ENCODE data around the gene ZSCAN22. TPM values are rescaled to one million over a fixed set of nuclear protein-coding genes. Genes with fewer than 3 reads are reported as not detected.

ZSCAN22 gene
- total and polyA plus RNA-seq, 2 of the 13 experiments (the other 11 are each of a cell fraction or from before 2014, with no cell fraction given) = 2.5 to 3.5 TPM

DNA sequence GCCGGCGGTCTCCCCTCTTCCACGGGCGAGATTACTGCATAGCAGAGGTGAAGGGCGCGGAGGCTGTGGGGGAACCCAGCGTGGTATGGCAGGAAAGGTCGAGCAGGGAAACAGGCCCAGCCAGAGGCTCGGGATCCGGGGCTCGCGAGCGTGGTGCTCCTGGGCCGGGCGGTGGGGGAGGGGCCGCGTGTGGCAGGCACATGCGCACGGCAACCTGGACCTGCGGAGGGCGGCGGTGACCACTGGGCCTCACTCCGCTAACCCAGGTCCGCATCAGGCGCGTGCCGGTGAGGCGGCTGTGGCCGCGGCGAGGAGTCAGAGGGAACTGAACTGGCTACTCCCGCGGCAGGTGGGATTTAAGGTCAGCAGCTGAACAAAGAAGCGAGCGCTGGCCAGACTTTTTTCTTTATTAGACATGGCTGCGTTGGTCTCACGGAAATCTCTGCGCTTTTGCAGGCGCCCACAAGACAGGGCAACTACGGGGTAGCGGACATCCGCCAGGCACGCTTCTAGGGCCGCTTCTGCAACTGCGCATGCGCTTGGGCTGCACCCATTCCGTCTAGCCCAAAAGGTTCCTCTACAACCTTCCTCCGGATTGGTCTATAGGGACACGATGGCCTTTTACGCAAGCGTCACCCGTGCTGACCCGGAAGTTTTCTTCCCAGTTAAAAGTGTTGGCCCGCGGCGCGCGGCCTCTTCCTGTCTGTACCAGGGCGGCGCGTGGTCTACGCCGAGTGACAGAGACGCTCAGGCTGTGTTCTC is 60.0 kb downstream of the ZSCAN22 start, which contains the start of gene RPS5 (continued):
- TF ChIP-seq, protein P1, sequence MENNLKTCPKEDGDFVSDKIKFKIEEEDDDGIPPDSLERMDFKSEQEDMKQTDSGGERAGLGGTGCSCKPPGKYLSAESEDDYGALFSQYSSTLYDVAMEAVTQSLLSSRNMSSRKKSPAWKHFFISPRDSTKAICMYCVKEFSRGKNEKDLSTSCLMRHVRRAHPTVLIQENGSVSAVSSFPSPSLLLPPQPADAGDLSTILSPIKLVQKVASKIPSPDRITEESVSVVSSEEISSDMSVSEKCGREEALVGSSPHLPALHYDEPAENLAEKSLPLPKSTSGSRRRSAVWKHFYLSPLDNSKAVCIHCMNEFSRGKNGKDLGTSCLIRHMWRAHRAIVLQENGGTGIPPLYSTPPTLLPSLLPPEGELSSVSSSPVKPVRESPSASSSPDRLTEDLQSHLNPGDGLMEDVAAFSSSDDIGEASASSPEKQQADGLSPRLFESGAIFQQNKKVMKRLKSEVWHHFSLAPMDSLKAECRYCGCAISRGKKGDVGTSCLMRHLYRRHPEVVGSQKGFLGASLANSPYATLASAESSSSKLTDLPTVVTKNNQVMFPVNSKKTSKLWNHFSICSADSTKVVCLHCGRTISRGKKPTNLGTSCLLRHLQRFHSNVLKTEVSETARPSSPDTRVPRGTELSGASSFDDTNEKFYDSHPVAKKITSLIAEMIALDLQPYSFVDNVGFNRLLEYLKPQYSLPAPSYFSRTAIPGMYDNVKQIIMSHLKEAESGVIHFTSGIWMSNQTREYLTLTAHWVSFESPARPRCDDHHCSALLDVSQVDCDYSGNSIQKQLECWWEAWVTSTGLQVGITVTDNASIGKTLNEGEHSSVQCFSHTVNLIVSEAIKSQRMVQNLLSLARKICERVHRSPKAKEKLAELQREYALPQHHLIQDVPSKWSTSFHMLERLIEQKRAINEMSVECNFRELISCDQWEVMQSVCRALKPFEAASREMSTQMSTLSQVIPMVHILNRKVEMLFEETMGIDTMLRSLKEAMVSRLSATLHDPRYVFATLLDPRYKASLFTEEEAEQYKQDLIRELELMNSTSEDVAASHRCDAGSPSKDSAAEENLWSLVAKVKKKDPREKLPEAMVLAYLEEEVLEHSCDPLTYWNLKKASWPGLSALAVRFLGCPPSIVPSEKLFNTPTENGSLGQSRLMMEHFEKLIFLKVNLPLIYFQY (CRISPR knock-in tag; IDR thresholded peaks at IDR 0.05; ENCODE audit: borderline replicate concordance) = peak; percentile 40; the same call in 1 of the 2 replicates
- TF ChIP-seq, protein P2, sequence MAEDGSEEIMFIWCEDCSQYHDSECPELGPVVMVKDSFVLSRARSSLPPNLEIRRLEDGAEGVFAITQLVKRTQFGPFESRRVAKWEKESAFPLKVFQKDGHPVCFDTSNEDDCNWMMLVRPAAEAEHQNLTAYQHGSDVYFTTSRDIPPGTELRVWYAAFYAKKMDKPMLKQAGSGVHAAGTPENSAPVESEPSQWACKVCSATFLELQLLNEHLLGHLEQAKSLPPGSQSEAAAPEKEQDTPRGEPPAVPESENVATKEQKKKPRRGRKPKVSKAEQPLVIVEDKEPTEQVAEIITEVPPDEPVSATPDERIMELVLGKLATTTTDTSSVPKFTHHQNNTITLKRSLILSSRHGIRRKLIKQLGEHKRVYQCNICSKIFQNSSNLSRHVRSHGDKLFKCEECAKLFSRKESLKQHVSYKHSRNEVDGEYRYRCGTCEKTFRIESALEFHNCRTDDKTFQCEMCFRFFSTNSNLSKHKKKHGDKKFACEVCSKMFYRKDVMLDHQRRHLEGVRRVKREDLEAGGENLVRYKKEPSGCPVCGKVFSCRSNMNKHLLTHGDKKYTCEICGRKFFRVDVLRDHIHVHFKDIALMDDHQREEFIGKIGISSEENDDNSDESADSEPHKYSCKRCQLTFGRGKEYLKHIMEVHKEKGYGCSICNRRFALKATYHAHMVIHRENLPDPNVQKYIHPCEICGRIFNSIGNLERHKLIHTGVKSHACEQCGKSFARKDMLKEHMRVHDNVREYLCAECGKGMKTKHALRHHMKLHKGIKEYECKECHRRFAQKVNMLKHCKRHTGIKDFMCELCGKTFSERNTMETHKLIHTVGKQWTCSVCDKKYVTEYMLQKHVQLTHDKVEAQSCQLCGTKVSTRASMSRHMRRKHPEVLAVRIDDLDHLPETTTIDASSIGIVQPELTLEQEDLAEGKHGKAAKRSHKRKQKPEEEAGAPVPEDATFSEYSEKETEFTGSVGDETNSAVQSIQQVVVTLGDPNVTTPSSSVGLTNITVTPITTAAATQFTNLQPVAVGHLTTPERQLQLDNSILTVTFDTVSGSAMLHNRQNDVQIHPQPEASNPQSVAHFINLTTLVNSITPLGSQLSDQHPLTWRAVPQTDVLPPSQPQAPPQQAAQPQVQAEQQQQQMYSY (CRISPR knock-in tag; IDR thresholded peaks at IDR 0.05) = 0 out of 2 replicates have a peak, but pooled peaks have one; percentile 10
- peak; percentile 12; the same call in 1 of the 2 replicates for TF ChIP-seq MEIS2 (CRISPR knock-in tag; IDR thresholded peaks at IDR 0.05)
- TF ChIP-seq, protein P3, sequence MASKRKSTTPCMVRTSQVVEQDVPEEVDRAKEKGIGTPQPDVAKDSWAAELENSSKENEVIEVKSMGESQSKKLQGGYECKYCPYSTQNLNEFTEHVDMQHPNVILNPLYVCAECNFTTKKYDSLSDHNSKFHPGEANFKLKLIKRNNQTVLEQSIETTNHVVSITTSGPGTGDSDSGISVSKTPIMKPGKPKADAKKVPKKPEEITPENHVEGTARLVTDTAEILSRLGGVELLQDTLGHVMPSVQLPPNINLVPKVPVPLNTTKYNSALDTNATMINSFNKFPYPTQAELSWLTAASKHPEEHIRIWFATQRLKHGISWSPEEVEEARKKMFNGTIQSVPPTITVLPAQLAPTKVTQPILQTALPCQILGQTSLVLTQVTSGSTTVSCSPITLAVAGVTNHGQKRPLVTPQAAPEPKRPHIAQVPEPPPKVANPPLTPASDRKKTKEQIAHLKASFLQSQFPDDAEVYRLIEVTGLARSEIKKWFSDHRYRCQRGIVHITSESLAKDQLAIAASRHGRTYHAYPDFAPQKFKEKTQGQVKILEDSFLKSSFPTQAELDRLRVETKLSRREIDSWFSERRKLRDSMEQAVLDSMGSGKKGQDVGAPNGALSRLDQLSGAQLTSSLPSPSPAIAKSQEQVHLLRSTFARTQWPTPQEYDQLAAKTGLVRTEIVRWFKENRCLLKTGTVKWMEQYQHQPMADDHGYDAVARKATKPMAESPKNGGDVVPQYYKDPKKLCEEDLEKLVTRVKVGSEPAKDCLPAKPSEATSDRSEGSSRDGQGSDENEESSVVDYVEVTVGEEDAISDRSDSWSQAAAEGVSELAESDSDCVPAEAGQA (IDR thresholded peaks at IDR 0.05; ENCODE audit: low read depth) = peak; percentile 71; the same call in 1 of the 2 replicates
- TF ChIP-seq, protein P3 (CRISPR knock-in tag; IDR thresholded peaks at IDR 0.05; ENCODE audit: borderline replicate concordance) = no peak; the same call in 1 of the 2 replicates
- TF ChIP-seq, protein P4, sequence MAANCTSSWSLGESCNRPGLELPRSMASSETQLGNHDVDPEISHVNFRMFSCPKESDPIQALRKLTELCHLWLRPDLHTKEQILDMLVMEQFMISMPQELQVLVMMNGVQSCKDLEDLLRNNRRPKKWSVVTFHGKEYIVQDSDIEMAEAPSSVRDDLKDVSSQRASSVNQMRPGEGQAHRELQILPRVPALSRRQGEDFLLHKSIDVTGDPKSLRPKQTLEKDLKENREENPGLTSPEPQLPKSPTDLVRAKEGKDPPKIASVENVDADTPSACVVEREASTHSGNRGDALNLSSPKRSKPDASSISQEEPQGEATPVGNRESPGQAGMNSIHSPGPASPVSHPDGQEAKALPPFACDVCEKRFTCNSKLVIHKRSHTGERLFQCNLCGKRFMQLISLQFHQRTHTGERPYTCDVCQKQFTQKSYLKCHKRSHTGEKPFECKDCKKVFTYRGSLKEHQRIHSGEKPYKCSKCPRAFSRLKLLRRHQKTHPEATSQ (CRISPR knock-in tag; IDR thresholded peaks at IDR 0.05; ENCODE audit: borderline replicate concordance) = no peak; the same call in 1 of the 2 replicates
- TF ChIP-seq, protein P5, sequence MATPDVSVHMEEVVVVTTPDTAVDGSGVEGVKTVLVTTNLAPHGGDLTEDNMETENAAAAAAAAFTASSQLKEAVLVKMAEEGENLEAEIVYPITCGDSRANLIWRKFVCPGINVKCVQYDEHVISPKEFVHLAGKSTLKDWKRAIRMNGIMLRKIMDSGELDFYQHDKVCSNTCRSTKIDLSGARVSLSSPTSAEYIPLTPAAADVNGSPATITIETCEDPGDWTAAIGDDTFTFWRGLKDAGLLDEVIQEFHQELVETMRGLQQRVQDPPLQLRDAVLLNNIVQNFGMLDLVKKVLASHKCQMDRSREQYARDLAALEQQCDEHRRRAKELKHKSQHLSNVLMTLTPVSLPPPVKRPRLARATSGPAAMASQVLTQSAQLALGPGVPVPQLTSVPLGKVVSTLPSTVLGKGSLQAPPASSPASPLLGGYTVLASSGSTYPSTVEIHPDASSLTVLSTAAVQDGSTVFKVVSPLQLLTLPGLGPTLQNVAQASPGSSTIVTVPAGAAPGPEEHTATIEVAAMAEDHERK (CRISPR knock-in tag; IDR thresholded peaks at IDR 0.05; ENCODE audit: low read depth) = peak; percentile 93
- no peak for TF ChIP-seq ZNF564 (CRISPR knock-in tag; IDR thresholded peaks at IDR 0.05)
- no peak; the same call in 1 of the 2 replicates for TF ChIP-seq ZMYM3 (CRISPR knock-in tag; IDR thresholded peaks at IDR 0.05)
